Middle frontal gyrus (tissue), 1 donor: ENCODE data around the gene SLC17A4.

Source experiments
- DNase-seq: peaks from one replicate; pipeline ENCODE4 v3.0.0-alpha.2; 2015; ENCODE audit warnings: low spot score; ENCODE audit errors: extremely low spot score

Gene SLC17A4

GRCh38 chr6:25749837-25750236, 4.7 kb upstream of the SLC17A4 start:
- no peak for DNase-seq

DNA sequence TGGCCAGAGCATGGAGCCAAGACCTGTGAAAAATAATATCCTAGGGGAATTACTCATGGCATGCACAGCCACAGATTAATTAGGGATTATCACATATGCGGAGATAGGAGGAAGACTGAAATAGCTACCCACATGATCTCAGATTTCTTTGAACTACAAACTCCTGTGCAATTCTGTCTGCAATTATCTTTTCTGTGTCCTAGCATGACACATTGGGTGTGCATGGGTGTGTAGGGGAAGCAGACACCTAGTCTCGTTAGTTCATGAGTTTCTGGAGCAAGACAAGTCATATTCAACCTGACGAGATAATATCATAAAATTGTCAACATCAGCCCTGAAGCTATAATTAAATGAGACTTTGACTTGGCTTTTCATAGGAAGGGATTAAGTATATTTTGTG, 3.6 kb upstream of the SLC17A4 start:
- DNase-seq = no peak

DNA sequence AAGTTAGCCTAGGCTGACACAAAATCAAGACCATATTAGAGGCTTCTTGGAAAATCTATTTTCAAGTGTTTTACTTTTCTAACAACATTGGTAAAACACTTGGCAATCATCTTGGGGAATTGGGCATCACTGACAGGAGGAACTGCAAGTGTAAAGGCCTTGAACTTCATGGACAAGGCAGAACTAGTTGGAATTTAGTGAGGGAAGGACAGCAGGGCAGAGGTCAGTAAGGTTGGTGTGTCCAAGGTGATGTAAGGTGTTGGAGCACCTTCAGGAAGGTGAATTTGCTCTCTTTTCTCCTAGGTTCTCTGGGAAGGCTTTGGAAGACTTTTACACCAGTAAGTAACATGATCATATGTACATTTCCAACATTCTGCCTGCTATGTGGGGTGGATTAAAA, 1.5 kb upstream of the SLC17A4 start:
- no peak for DNase-seq

GRCh38 chr6:25755483-25755882, 941 bp downstream of the SLC17A4 start:
- DNase-seq = no peak

- DNase-seq = no peak
Measured at GRCh38 chr6:25756382-25757363, 2.1 kb downstream of the SLC17A4 start.

DNA sequence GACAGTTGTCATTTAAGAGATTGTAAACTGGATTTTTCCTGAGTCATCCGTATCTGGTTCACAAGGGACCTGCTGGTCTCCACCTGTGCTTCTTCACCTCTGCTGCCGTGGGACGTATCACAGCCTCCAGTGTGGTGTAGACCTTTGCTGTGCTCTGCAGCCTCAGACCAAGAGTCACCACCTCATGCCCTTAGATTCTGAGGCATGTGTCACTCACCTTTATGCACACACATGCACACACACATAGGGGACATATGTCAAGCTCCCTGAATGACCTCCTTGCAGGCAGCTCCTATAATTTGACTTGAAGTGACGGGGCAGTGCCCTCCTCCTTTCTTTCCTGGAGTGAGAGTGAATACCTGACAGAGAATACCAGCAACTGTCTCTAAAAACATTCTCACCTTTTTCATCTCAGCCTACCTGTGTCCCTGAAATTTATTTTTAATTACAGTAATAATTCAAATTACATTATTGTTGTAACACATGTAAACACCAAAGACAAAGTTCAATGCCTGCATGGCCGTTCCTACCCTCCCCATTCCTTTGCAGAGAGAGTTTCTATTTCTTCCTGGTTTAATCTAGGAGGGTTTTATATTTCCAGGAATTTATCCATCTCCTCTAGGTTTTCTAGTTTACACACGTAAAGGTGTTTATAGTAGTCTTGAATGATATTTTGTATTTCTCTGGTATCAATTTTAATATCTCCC, 3.5 kb downstream of the SLC17A4 start:
- DNase-seq = no peak

GRCh38 chr6:25764611-25765010, 10.1 kb downstream of the SLC17A4 start:
- DNase-seq = no peak

DNA sequence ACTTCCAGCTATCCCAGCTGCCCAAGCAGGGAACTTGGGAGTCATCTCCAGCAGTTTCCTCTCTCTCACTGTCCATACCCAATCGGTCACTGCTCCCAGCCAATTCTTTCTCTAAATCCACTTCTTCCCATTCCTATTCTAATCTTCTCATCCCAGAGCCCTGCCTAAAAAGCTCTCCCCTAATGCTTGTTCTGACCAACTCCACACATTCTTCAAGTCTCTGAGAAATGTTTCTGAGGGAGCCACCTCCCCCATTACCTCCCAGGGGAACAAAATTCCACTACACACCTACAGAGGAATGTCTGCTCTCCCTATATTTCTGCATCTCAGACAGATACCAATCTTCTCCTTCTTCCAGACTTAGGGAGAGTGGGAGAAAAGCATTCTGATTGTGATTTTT, 14.0 kb downstream of the SLC17A4 start:
- no peak for DNase-seq

- no peak for DNase-seq
Measured at GRCh38 chr6:25769983-25770382, 15.4 kb downstream of the SLC17A4 start.

GRCh38 chr6:25774120-25774715, 19.7 kb downstream of the SLC17A4 start:
- no peak for DNase-seq

- no peak for DNase-seq
Measured at GRCh38 chr6:25777031-25777430, 22.5 kb downstream of the SLC17A4 start.

DNA sequence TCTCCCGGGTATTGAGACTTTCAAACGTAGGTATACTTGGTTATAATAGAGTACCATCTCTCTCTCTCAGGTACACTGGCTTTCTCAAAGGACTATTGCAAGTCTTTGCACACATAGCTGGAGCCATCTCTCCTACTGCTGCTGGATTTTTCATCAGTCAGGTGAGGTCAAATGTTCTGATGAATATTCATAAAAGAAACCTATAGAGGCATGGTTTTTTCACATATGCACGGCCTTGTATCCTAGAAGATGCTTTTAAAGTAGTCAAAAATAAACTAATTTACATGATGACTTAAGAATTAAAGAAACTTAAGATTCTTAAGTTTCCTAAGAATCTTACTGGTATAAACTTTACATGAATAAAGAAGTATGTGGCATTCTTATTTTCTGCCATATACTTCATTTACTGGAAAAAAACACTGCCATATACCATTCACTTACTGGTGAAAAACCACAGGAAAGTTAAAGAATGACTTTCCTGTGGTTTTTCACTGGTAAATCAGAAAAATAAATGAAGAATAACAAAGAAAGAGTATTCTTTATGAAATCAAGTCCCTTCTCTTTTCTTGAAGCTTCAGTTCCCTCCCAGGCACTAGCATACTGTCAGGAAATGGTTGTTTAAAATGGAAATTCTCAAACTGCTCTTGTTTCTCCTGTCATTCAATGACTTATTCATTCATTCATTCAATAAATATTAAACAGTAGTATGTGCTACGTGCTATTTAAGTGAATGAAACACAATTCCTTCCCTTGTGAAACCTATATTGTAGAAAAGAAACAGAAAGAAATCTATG, 23.5 kb downstream of the SLC17A4 start:
- DNase-seq = no peak

DNA sequence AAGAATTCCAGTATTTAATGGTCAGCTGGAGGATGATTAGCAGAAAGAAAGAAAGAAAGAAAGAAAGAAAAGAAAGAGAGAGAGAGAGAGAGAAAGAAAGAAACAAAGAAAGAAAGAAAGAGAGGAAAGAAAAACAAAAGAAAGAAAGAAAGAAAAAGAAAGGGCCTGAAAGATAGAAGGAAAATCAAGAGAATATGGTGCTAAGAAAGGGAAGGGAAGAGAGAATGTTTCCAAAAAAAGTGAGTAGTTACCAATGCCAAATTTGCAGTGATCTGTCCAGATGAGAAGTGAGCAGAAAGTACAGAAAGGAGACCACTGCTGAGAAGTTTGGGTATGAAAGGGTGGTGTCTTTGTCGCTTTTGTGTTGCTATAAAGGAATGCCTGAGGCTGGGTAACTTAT, 26.6 kb downstream of the SLC17A4 start:
- no peak for DNase-seq

DNA sequence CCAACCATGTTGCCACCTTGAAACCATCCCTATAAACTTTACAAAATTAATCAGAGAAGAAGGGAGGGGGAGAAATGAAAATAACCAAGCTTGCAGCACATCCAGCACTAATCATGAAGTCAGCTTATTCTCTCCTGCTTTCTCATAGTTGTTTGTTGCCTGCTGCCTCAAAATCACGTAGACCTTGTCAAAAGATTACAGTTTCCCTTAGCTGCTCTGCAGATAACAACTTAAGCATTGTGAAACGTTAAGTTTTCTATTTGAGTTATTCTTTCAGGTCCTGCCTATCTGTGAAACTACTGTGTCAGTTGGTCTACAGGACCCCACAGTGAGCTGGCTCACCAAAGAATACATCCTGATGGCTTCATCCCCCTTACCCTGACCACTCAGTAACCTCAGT, 32.9 kb downstream of the SLC17A4 start:
- DNase-seq = no peak

DNA sequence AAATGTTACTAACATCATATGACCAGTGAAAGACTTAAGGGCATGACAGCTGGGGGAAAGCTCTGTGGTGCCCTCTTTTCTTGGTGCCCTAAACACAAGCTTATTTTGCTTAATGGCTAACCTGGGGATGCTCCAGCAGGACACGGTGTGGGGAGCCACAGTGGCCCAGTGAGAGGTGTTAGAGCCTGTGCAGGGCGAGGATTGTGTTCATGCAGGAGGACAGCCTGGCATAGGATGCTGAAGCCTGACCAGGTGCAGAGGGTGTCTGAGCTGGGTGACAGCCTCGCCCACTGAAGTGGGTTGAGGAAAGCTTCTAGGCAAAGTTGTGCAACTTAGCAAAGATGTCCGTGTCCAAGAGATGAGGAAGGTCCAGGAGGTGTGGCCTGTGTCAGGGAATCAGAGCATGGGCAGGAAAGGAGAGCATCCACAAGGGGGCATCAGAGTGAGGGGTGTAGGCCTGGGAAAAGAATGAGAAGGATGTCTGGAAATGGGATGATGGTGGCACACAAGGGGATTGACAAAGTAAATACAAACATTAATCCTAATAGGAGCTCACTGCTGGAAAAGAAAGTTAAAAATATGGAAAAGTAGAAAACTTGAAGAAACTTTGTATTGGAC, 33.9 kb downstream of the SLC17A4 start:
- no peak for DNase-seq

GRCh38 chr6:25789475-25789874, 34.9 kb downstream of the SLC17A4 start:
- no peak for DNase-seq

- DNase-seq = no peak
Measured at GRCh38 chr6:25792016-25792415, 37.5 kb downstream of the SLC17A4 start.

DNA sequence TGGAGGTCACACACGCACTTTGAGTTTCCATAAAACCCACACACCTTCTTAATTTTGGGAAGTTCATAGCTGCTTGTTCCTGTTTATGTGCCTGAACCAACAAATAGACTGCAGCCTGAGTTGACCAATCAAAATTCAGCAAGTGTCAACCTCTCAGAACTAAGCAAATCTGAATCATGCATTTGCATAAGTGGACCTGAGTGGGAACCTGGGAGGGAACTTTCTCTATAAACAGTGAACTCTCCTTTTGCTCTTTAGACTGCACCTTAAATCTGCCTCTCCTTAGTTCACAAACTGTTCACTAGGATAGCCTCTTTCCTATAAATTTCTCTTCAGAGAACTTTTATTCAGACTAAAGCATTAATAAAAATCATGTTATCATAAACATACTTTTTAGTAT, 39.4 kb downstream of the SLC17A4 start:
- DNase-seq = no peak

DNA sequence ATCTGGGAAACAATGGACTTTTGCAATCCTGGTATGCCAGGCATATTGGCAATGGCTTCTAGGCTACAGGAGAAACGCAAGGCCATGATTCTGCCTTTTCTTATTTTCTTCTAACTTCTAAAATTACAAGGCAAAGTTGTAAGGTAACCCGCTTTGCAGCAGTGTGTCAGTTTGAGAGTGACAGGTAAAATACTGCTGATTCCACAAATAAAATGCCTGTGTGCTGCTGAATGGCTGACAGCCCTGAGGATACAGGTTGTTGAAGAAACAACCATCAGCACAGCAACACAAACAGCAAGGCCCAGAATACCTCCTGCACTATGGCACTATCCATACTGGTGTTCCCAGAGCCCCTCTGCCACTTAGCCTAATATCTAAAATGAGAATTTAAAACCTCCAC, 40.2 kb downstream of the SLC17A4 start:
- DNase-seq = no peak

GRCh38 chr6:25801436-25801835, 46.9 kb downstream of the SLC17A4 start:
- no peak for DNase-seq

DNA sequence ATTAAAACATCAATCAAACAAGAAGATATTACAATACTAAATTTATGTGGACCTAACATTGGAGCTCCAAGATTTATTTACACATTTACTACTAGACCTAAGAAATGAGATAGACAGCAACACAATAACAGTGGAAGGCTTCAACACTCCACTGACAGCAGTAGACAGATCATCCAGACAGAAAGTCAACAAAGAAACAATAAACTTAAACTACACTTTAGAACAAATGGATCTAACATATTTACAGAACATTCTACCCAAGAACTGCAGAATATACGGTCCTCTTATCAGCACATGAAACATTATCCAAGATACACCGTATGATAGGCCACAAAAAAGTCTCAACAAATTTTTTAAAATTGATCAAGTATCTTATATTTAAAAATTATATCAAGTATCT, 50.3 kb downstream of the SLC17A4 start:
- DNase-seq = no peak
